ENCODE data around the gene ATP5PB.

ATP5PB gene

GRCh38 chr1:111414756-111415155 lies 34.5 kb upstream of the ATP5PB start:
- TF ChIP-seq CTCF (conservative IDR thresholded peaks at IDR 0.05) = no peak
- H3K27ac ChIP-seq = no peak overlapping the region

GRCh38 chr1:111415461-111415860 lies 33.8 kb upstream of the ATP5PB start:
- TF ChIP-seq CTCF (conservative IDR thresholded peaks at IDR 0.05) = no peak
- H3K27ac ChIP-seq = no peak overlapping the region

- H3K27ac ChIP-seq = peak overlapping the region; percentile 27
These were observed 31.5 kb upstream of the ATP5PB start for GRCh38 chr1:111417755-111418154.

GRCh38 chr1:111419037-111419436 lies 30.2 kb upstream of the ATP5PB start:
- TF ChIP-seq CTCF (conservative IDR thresholded peaks at IDR 0.05) = no peak
- H3K27ac ChIP-seq = no peak overlapping the region

More at GRCh38 chr1:111417755-111418154, 31.5 kb upstream of the ATP5PB start:
- no peak for TF ChIP-seq CTCF (conservative IDR thresholded peaks at IDR 0.05)

- no peak for TF ChIP-seq CTCF (conservative IDR thresholded peaks at IDR 0.05)
- 0 out of 2 replicates have a peak overlapping the region, but pooled peaks have one; percentile 86 for H3K27ac ChIP-seq
These were observed 28.9 kb upstream of the ATP5PB start for GRCh38 chr1:111420377-111420776.

- TF ChIP-seq CTCF (conservative IDR thresholded peaks at IDR 0.05) = peak; percentile 59
- peak overlapping the region; percentile 86 for H3K27ac ChIP-seq
These were observed 26.5 kb upstream of the ATP5PB start for GRCh38 chr1:111422546-111423391.

GRCh38 chr1:111424281-111424680 lies 25.0 kb upstream of the ATP5PB start:
- TF ChIP-seq CTCF (conservative IDR thresholded peaks at IDR 0.05) = no peak
- peak overlapping the region; percentile 86 for H3K27ac ChIP-seq
